Upper lobe of left lung (tissue), 6 donors: ENCODE data around the gene ANKMY2. TPM values are rescaled to one million over a fixed set of nuclear protein-coding genes. Genes with fewer than 3 reads are reported as not detected.
A peak's percentile ranks its signal among the peaks of the same experiment; 100 is the strongest.

Experiments
- ATAC-seq, 2 donors: fragments of 200-7000 bp; cut with Tn5 transposase; one replicate each; pipeline ENCODE4 v1.9.1; 2022; ENCODE audit warnings: mild to moderate bottlenecking in 2 of 2, moderate library complexity in 2 of 2; ENCODE audit not compliant: low FRiP score in 2 of 2
- DNase-seq, 2 donors: peaks; one replicate each; pipeline ENCODE4 v3.0.0-alpha.2; 2019 to 2020
- H3K27ac ChIP-seq, 4 donors: fragments of 200-600 bp; sonication (generic); one replicate each; pipeline ENCODE4 v1.5.1; 2016 to 2019
- H3K27me3 ChIP-seq, 4 donors: fragments of 200-600 bp; sonication (generic); one replicate each; pipeline ENCODE4 v1.5.1; 2017 to 2019
- H3K36me3 ChIP-seq, 4 donors: fragments of 200-600 bp; sonication (generic); one replicate each; pipeline ENCODE4 v1.5.1; 2016 to 2019
- H3K4me1 ChIP-seq, 4 donors: fragments of 200-600 bp; sonication (generic); one replicate each; pipeline ENCODE4 v1.5.1; 2018 to 2019
- H3K4me3 ChIP-seq, 4 donors: fragments of 200-600 bp; sonication (generic); one replicate each; pipeline ENCODE4 v1.5.1; 2017 to 2019; ENCODE audit warnings: mild to moderate bottlenecking in 2 of 4, moderate library complexity in 1 of 4
- H3K9me3 ChIP-seq, 4 donors: fragments of 200-600 bp; sonication (generic); one replicate each; pipeline ENCODE4 v1.5.1; 2018 to 2019
- CTCF ChIP-seq, 6 experiments: fragments of 450-650 bp in 4 of 6; fragments of 200-600 bp in 2 of 6; sonication (generic) in 2 of 6; IDR thresholded peaks; one replicate each; pipeline ENCODE4 v1.5.1; 2016 to 2019; ENCODE audit warnings: antibody characterized with exemption in 6 of 6
- EP300 ChIP-seq, 4 donors: sonication (generic); formaldehyde crosslinking; IDR thresholded peaks; one replicate each; pipeline ENCODE4 v1.5.1; 2017; ENCODE audit warnings: antibody characterized with exemption in 4 of 4, control low read depth in 2 of 4
- POLR2A ChIP-seq, 4 donors: fragments of 450-650 bp; IDR thresholded peaks; one replicate each; pipeline ENCODE4 v1.5.1; 2016 to 2017; ENCODE audit warnings: antibody characterized with exemption in 4 of 4, mild to moderate bottlenecking in 2 of 4
- POLR2AphosphoS5 ChIP-seq, 2 donors: sonication (generic); formaldehyde crosslinking; IDR thresholded peaks; one replicate each; pipeline ENCODE4 v1.5.1; 2017; ENCODE audit warnings: antibody characterized with exemption in 2 of 2
- WGBS, 2 donors: methylation state at CpG; one replicate each; pipeline ENCODE4 v1.1.5; 2017 to 2018; 5-methylcytosine and 5-hydroxymethylcytosine counted together
- total RNA-seq, 6 donors: library from RNA; depleted of rRNA in 4 of 6; stranded (reverse); fragments of >200 nt in 4 of 6; gene quantifications; one replicate each; pipeline versions ENCODE4 v1.1.0 to v1.2.1, GENCODE V29; 2016 to 2021
- donor health status: DM: no; HTN: no; CAD: no; lungs with moderate emphysema.
- donor health status: DM: no; HTN: yes; CAD: no; lungs with severe emphysema.

The ANKMY2 gene
- total RNA-seq, 6 donors from 2014 or later: 5.8 to 16.3 (median 12.7) TPM

DNA sequence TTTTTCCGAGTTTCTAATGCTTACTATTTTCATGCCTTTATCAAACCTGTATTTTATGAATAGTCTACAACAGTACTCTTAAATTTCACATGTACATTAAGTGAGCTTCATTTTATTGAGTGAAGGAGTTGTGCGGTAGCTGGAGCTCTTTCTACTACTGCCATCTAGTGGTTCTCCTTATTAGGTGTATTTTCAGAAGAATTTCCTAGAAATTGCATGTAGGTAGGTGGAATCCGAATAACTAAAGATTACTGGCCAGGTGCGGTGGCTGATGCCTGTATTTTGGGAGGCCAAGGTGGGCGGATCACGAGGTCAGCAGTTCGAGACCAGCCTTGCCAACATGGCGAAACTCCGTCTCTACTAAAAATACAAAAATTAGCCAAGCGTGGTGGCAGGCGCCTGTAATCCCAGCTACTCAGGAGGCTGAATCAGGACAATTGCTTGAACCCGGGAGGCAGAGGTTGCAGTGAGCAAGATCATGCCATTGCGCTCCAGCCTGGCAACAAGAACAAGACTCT, 80.6 kb downstream of the ANKMY2 start:
- Histone ChIP-seq H3K36me3 (no peaks in the 10 kb centered on the region), H3K9me3 (no peaks in the 10 kb centered on the region), H3K4me3 (no peak overlapping the region), H3K27me3 (no peaks in the 10 kb centered on the region), H3K27ac (no peak overlapping the region), H3K4me1 (peaks cover 0 to 6% (median 5%) of the 10 kb centered on the region in 4 donors)
- ATAC-seq: peak in 1 of 2 donors; percentile 78
- no peak for DNase-seq
- 34 to 38% methylated on average over 13 of the region's 13 CpGs for WGBS, 2 donors
- TF ChIP-seq POLR2A (IDR thresholded peaks at IDR 0.05) (no peak), POLR2AphosphoS5 (IDR thresholded peaks at IDR 0.05) (no peak), EP300 (IDR thresholded peaks at IDR 0.05) (no peak), CTCF (IDR thresholded peaks at IDR 0.05) (peak; percentile 30 to 74 (median 66))

GRCh38 chr7:16564023-16564380, 81.6 kb downstream of the ANKMY2 start:
- WGBS, 2 donors: 84 to 87% methylated on average over 4 of the region's 4 CpGs
- Histone ChIP-seq H3K27me3 (no peaks in the 10 kb centered on the region), H3K4me3 (no peak overlapping the region), H3K4me1 (peaks cover 0 to 6% (median 5%) of the 10 kb centered on the region in 4 donors), H3K36me3 (no peaks in the 10 kb centered on the region), H3K27ac (no peak overlapping the region), H3K9me3 (no peaks in the 10 kb centered on the region)
- ATAC-seq (no peak), DNase-seq (no peak)
- TF ChIP-seq POLR2AphosphoS5 (IDR thresholded peaks at IDR 0.05) (no peak), CTCF (IDR thresholded peaks at IDR 0.05) (no peak), EP300 (IDR thresholded peaks at IDR 0.05) (no peak), POLR2A (IDR thresholded peaks at IDR 0.05) (no peak)

- H3K27ac ChIP-seq: no peak overlapping the region
- TF ChIP-seq POLR2AphosphoS5 (IDR thresholded peaks at IDR 0.05) (no peak), EP300 (IDR thresholded peaks at IDR 0.05) (no peak), CTCF (IDR thresholded peaks at IDR 0.05) (no peak), POLR2A (IDR thresholded peaks at IDR 0.05) (no peak)
- H3K36me3 ChIP-seq: no peaks in the 10 kb centered on the region
- no peaks in the 10 kb centered on the region for H3K9me3 ChIP-seq
- DNase-seq: no peak
- WGBS, 2 donors: 50 to 56% methylated on average over 5 of the region's 5 CpGs
- ATAC-seq: no peak
- H3K27me3 ChIP-seq: no peaks in the 10 kb centered on the region
- H3K4me1 ChIP-seq: peaks cover 0 to 6% (median 5%) of the 10 kb centered on the region in 4 donors
- H3K4me3 ChIP-seq: peak overlapping the region in 1 of 4 donors; percentile 29
These were observed 82.1 kb downstream of the ANKMY2 start for GRCh38 chr7:16563281-16564022.

GRCh38 chr7:16562456-16563220, 82.9 kb downstream of the ANKMY2 start:
- peak overlapping the region in 1 of 4 donors; percentile 29 for H3K4me3 ChIP-seq
- no peaks in the 10 kb centered on the region for H3K27me3 ChIP-seq
- peaks cover 0 to 6% (median 5%) of the 10 kb centered on the region in 4 donors for H3K4me1 ChIP-seq
- ATAC-seq (no peak), DNase-seq (no peak)
- H3K36me3 ChIP-seq: no peaks in the 10 kb centered on the region
- H3K9me3 ChIP-seq: no peaks in the 10 kb centered on the region
- TF ChIP-seq EP300 (IDR thresholded peaks at IDR 0.05) (no peak), CTCF (IDR thresholded peaks at IDR 0.05) (no peak), POLR2A (IDR thresholded peaks at IDR 0.05) (no peak), POLR2AphosphoS5 (IDR thresholded peaks at IDR 0.05) (no peak)
- WGBS, 2 donors: 85 to 86% methylated on average over 9 of the region's 9 CpGs
- no peak overlapping the region for H3K27ac ChIP-seq
